ENCODE data around the gene ACAT1. TPM values are rescaled to one million over a fixed set of nuclear protein-coding genes. Genes with fewer than 3 reads are reported as not detected.

ACAT1 gene
- 59.6 to 91.3 TPM (median 63.8 TPM) in 5 replicates for total RNA-seq (2022; extraction: Qiagen RNA extraction)

GRCh38 chr11:108121274-108122155 lies at the start of gene ACAT1:
Gene ACAT1 (plus strand): TSS chr11:108121567. CDS start chr11:108121607, 40 bp downstream.

Other genes with a start within 250 kb of the ACAT1 start
- 0.27 to 0.66 TPM (median 0.62 TPM) in 5 replicates for gene RAB39A, start 193.1 kb upstream of the ACAT1 start, total RNA-seq (2022; extraction: Qiagen RNA extraction)
- 6.3 to 10.8 TPM (median 9.9 TPM) in 5 replicates for gene CUL5, start 112.7 kb upstream of the ACAT1 start, total RNA-seq (2022; extraction: Qiagen RNA extraction)
- gene NPAT, start 101.1 kb downstream of the ACAT1 start, total RNA-seq (2022; extraction: Qiagen RNA extraction) = 3.8 to 6.1 TPM (median 4.8 TPM) in 5 replicates
- gene ATM, start 101.5 kb downstream of the ACAT1 start, total RNA-seq (2022; extraction: Qiagen RNA extraction) = 7.8 to 13.3 TPM (median 7.9 TPM) in 5 replicates